ENCODE data around the gene KCNN2. TPM values are rescaled to one million over a fixed set of nuclear protein-coding genes. Genes with fewer than 3 reads are reported as not detected.

KCNN2 gene
- total RNA-seq, 4 donors from 2014 or later, result 0.19 to 1.4 (median 0.19) TPM; not detected in 1

DNA sequence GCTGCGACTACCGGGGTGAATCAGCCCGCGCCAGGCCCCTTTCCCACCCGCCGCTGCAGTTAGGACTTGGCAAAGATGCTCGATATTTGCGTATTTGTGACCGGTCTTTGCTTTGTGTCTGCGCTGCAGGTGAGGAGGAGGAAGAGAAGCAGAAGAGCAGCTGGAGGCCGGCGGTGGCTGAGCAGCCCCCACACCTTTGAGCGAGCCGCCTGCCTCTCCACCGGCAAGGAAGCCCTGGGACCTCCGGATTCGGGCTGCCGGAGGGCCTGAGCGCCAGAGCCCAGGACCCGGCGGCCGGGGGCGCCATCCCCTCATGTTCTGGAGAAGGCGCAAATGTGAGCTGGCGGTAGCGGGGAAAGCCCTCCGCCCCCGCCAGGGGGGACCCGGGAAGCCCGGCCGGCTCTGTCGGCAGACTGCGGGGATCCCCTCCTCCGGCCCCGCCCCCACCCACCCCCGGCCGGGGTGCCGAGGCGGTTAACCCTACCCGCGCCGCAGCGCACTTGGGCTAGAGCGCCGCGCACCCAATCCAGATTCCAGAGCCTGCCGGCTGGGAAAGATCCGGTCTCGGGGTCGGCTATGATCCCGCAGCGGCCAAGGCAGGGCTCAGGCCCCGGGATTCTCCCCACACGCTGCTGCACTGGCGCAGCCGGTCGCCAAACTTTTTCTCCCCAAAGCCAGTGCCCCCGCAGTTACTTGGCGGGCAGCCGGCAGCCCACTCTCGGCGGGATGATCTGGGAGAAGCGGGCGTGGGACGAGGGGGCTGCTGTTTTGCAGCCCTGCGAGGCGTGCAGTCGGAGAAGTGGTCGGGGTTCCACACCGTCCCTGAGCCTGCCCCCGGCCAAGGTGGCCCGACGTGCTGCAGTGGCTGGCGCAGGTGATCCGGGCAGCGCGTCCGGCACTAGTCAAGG lies 800 bp upstream of the KCNN2 start:
- no peak for ATAC-seq (ENCODE audit: low FRiP score)

DNA sequence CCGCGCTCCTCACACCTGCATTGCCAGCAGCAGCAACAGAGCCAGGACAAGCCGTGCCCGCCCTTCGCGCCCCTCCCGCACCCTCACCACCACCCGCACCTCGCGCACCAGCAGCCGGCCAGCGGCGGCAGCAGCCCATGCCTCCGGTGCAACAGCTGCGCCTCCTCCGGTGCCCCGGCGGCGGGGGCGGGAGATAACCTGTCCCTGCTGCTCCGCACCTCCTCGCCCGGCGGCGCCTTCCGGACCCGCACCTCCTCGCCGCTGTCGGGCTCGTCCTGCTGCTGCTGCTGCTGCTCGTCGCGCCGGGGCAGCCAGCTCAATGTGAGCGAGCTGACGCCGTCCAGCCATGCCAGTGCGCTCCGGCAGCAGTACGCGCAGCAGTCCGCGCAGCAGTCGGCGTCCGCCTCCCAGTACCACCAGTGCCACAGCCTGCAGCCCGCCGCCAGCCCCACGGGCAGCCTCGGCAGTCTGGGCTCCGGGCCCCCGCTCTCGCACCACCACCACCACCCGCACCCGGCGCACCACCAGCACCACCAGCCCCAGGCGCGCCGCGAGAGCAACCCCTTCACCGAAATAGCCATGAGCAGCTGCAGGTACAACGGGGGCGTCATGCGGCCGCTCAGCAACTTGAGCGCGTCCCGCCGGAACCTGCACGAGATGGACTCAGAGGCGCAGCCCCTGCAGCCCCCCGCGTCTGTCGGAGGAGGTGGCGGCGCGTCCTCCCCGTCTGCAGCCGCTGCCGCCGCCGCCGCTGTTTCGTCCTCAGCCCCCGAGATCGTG lies 517 bp downstream of the KCNN2 start:
- TF ChIP-seq CTCF (IDR thresholded peaks at IDR 0.05), result no peak
- DNase-seq (ENCODE audit: low spot score) (no peak), ATAC-seq (ENCODE audit: low FRiP score) (no peak)

More for the DNA sequence above, 800 bp upstream of the KCNN2 start:
- no peak for DNase-seq (ENCODE audit: low spot score)
- TF ChIP-seq CTCF (IDR thresholded peaks at IDR 0.05), result no peak

- DNase-seq (ENCODE audit: low spot score), result no peak
- ATAC-seq (ENCODE audit: low FRiP score), result no peak
These were observed 1.3 kb downstream of the KCNN2 start for GRCh38 chr5:114362977-114363761.

GRCh38 chr5:114363837-114364236 lies 2.0 kb downstream of the KCNN2 start:
- ATAC-seq (ENCODE audit: low FRiP score) (no peak), DNase-seq (ENCODE audit: low spot score) (no peak)
- no peak for TF ChIP-seq CTCF (IDR thresholded peaks at IDR 0.05)

More at GRCh38 chr5:114362977-114363761, 1.3 kb downstream of the KCNN2 start:
- no peak for TF ChIP-seq CTCF (IDR thresholded peaks at IDR 0.05)

GRCh38 chr5:114367029-114367428 lies 5.2 kb downstream of the KCNN2 start:
- no peak for ATAC-seq (ENCODE audit: low FRiP score)
- TF ChIP-seq CTCF (IDR thresholded peaks at IDR 0.05), result no peak
- DNase-seq (ENCODE audit: low spot score), result no peak

GRCh38 chr5:114369680-114370417 lies 8.0 kb downstream of the KCNN2 start:
- no peak for TF ChIP-seq CTCF (IDR thresholded peaks at IDR 0.05)

More at GRCh38 chr5:114369680-114370417, 8.0 kb downstream of the KCNN2 start:
- DNase-seq (ENCODE audit: low spot score) (no peak), ATAC-seq (ENCODE audit: low FRiP score) (no peak)
